IMR-90 (cell line): Measurements from ENCODE around the gene SGK2. TPM values are rescaled to one million over a fixed set of nuclear protein-coding genes. Genes with fewer than 3 reads are reported as not detected.

Experiments used
- ATAC-seq: fragments of 200-7000 bp; cut with Tn5 transposase; 2 replicates; pipeline ENCODE4 v1.9.1; 2020; ENCODE audit warnings: low read depth, mild to moderate bottlenecking, moderate library complexity
- BruUV-seq: library from RNA; stranded (reverse); fragments of 400-500 nt; replicated peaks from 2 replicates; lab custom pipeline; 2021; lab: Mats Ljungman, UMichigan
- CTCF ChIA-PET: fragments of 300-600 bp; formaldehyde crosslinking; extraction: SDS; loops from one replicate; lab custom pipeline; 2021; ENCODE audit warnings: antibody characterized with exemption; lab: Yijun Ruan, JAX
- POLR2A ChIA-PET: fragments of 300-600 bp; sonication (Branson Sonifier 250); formaldehyde crosslinking; loops from one replicate; lab custom pipeline; 2022; ENCODE audit warnings: antibody characterized with exemption; ENCODE audit not compliant: unreplicated experiment; lab: Charles Lee
- DNase-seq: peaks from one replicate; pipeline ENCODE4 v3.0.0; 2013
- H2AFZ ChIP-seq: replicated peaks from 2 replicates; pipeline ENCODE3; 2013; ENCODE audit warnings: low read length, mild to moderate bottlenecking; ENCODE audit not compliant: poor library complexity
- H2AK5ac ChIP-seq: 2 replicates; pipeline ENCODE4 v1.6.1; 2013; ENCODE audit warnings: low read depth, low read length, inconsistent platforms
- H2AK9ac ChIP-seq: replicated peaks from 2 replicates; pipeline ENCODE3; 2013; ENCODE audit warnings: mild to moderate bottlenecking, low read depth, low read length, moderate library complexity; ENCODE audit not compliant: poor library complexity
- H2BK120ac ChIP-seq: 2 replicates; pipeline ENCODE4 v1.6.1; 2013; ENCODE audit warnings: low read depth, low read length, inconsistent platforms
- H2BK15ac ChIP-seq: 3 replicates; pipeline ENCODE4 v1.6.1; 2013; ENCODE audit warnings: low read depth, low read length, inconsistent platforms
- H2BK20ac ChIP-seq: 2 replicates; pipeline ENCODE4 v1.6.1; 2013; ENCODE audit warnings: low read depth, mild to moderate bottlenecking, inconsistent platforms, low read length, moderate library complexity
- H2BK5ac ChIP-seq: 2 replicates; pipeline ENCODE4 v1.6.1; 2013; ENCODE audit warnings: mild to moderate bottlenecking, low read depth, low read length, inconsistent platforms; ENCODE audit not compliant: poor library complexity, severe bottlenecking
- H3K14ac ChIP-seq: replicated peaks from 2 replicates; pipeline ENCODE4 v1.6.1; 2013; ENCODE audit warnings: low read depth, low read length, inconsistent platforms
- H3K18ac ChIP-seq: 2 replicates; pipeline ENCODE4 v1.6.1; 2013; ENCODE audit warnings: low read depth, low read length, control low read depth
- H3K23ac ChIP-seq: 2 replicates; pipeline ENCODE4 v1.6.1; 2013; ENCODE audit warnings: low read depth, low read length, inconsistent platforms
- H3K27ac ChIP-seq: 2 replicates; pipeline ENCODE4 v1.5.1; 2013; ENCODE audit warnings: mild to moderate bottlenecking, control low read depth, low read length; ENCODE audit not compliant: insufficient read depth
- H3K27me3 ChIP-seq: 2 replicates; pipeline ENCODE4 v1.6.1; 2013; ENCODE audit warnings: low read length; ENCODE audit not compliant: control insufficient read depth, insufficient read depth
- H3K36me3 ChIP-seq: 2 replicates; pipeline ENCODE4 v1.6.1; 2013; ENCODE audit warnings: low read length, mixed read lengths; ENCODE audit not compliant: control insufficient read depth, insufficient read depth
- H3K4ac ChIP-seq: 2 replicates; pipeline ENCODE4 v1.6.1; 2013; ENCODE audit warnings: low read depth, low read length, inconsistent platforms
- H3K4me1 ChIP-seq: 2 replicates; pipeline ENCODE4 v1.6.1; 2013; ENCODE audit warnings: low read length, mixed read lengths; ENCODE audit not compliant: control insufficient read depth, insufficient read depth
- H3K4me2 ChIP-seq: 2 replicates; pipeline ENCODE4 v1.6.1; 2013; ENCODE audit warnings: low read depth, mild to moderate bottlenecking, control low read depth, low read length, moderate library complexity
- H3K4me3 ChIP-seq: 2 replicates; pipeline ENCODE4 v1.5.1; 2013; ENCODE audit warnings: low read depth, mild to moderate bottlenecking, control low read depth, low read length, moderate library complexity; ENCODE audit not compliant: insufficient read depth
- H3K56ac ChIP-seq: 2 replicates; pipeline ENCODE4 v1.6.1; 2013; ENCODE audit warnings: low read length, inconsistent platforms; ENCODE audit not compliant: insufficient read depth; ENCODE audit errors: extremely low read depth
- H3K79me1 ChIP-seq, 2 experiments: 2 replicates each; pipeline ENCODE4 v1.6.1; 2013; ENCODE audit warnings: low read length in 2 of 2, inconsistent platforms in 1 of 2, low read depth in 1 of 2
- H3K9ac ChIP-seq: 2 replicates; pipeline ENCODE4 v1.6.1; 2013; ENCODE audit warnings: low read depth, low read length, control low read depth
- H3K9me1 ChIP-seq: 2 replicates; pipeline ENCODE4 v1.6.1; 2013; ENCODE audit warnings: low read length, inconsistent platforms; ENCODE audit not compliant: insufficient read depth
- H3K9me3 ChIP-seq: 2 replicates; pipeline ENCODE4 v1.6.1; 2013; ENCODE audit warnings: low read length; ENCODE audit not compliant: control insufficient read depth, insufficient read depth
- H4K20me1 ChIP-seq: 2 replicates; pipeline ENCODE4 v1.6.1; 2013; ENCODE audit warnings: low read length, inconsistent platforms; ENCODE audit not compliant: insufficient read depth
- H4K5ac ChIP-seq: 2 replicates; pipeline ENCODE4 v1.6.1; 2013; ENCODE audit warnings: mild to moderate bottlenecking, low read depth, low read length, control low read depth
- H4K8ac ChIP-seq, 2 experiments: 2 replicates each; pipeline ENCODE4 v1.6.1; 2013; ENCODE audit warnings: low read depth in 2 of 2, low read length in 2 of 2, control low read depth in 1 of 2, inconsistent platforms in 1 of 2
- H4K91ac ChIP-seq: 2 replicates; pipeline ENCODE4 v1.6.1; 2013; ENCODE audit warnings: low read depth, low read length, inconsistent platforms; ENCODE audit not compliant: insufficient read depth
- CEBPB ChIP-seq: IDR thresholded peaks from 2 replicates; pipeline ENCODE4 v1.6.1; 2012; ENCODE audit warnings: low read depth, low read length, improper control_type of control experiment
- NFE2L2 ChIP-seq: fragments of 150-350 bp; IDR thresholded peaks from 2 replicates; pipeline ENCODE4 v1.6.1; 2016; ENCODE audit warnings: low read depth, mild to moderate bottlenecking, low read length
- RCOR1 ChIP-seq: IDR thresholded peaks from 2 replicates; pipeline ENCODE4 v1.6.1; 2012; ENCODE audit warnings: mild to moderate bottlenecking, low read length, improper control_type of control experiment; ENCODE audit not compliant: insufficient replicate concordance
- dilution Hi-C: fragments of 300-500 bp; cut with HindIII; formaldehyde crosslinking; loops from one replicate; pipeline ENCODE4 v1.14.3; 2018; ENCODE audit warnings: low sequenced_read_pairs; ENCODE audit not compliant: unreplicated experiment
- in situ Hi-C: fragments of 300-500 bp; cut with MboI; formaldehyde crosslinking; loops from 3 replicates; pipeline ENCODE4 v1.14.3; 2019; ENCODE audit warnings: low sequenced_read_pairs, inconsistent platforms, mixed read lengths
- intact Hi-C: fragments of 100-400 bp; cut with micrococcal nuclease; formaldehyde crosslinking; loops from 2 replicates; pipeline ENCODE4 v1.10.0; 2022
- polyA plus RNA-seq, 3 experiments: library from polyadenylated mRNA; depleted of rRNA; stranded (reverse); fragments of >200 nt; gene quantifications; 2 replicates each; pipeline ENCODE4 v1.2.3, GENCODE V29; 2012; ENCODE audit warnings: low replicate concordance in 1 of 3
- total RNA-seq: library from RNA; depleted of rRNA; stranded (reverse); fragments of >200 nt; gene quantifications from 2 replicates; pipeline ENCODE4 v1.2.3, GENCODE V29; 2012

Gene SGK2
- total and polyA plus RNA-seq, 2 of the 4 experiments (the other 2 are of a cell fraction) = under 0.01 to 0.10 TPM

DNA sequence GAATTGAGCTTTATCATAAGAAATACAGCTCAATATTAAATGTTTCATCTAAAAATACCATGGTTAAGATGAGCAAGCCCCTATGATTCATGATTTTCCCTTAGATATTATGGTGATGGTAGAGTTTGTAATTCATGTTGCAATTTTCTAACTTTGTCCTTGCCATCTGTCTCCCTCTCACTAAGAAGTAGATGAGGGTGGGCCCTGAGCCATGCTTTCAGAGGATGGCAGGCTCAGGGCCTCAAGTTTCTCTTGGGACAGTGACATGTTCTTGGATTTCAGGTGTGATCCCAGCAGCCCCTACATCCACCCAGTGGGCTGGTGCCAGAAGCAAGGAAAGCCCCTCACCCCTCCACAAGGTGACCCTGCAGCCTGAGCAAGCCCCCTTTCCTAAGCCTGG lies 25.8 kb upstream of the SGK2 start:
- in situ Hi-C loops = loop anchor here (10.0 kb wide), 1 partner anchor 162 kb away; no protein-coding TSS in a partner anchor

More for the DNA sequence above, 25.8 kb upstream of the SGK2 start:
- Histone ChIP-seq H3K4me1 (peaks cover 3% of the 10 kb centered on the region; the same call in 1 of the 2 replicates), H2BK120ac (no peak overlapping the region), H4K20me1 (no peaks in the 10 kb centered on the region), H3K4ac (no peak overlapping the region), H3K9ac (no peak overlapping the region), H3K23ac (no peak overlapping the region), H2AFZ (no peak overlapping the region), H3K27ac (no peak overlapping the region), H3K79me1 (no peaks in the 10 kb centered on the region), H2BK20ac (no peak overlapping the region), H2AK5ac (no peak overlapping the region), H3K9me3 (no peaks in the 10 kb centered on the region), H3K18ac (no peak overlapping the region), H2AK9ac (no peak overlapping the region), H3K27me3 (peaks cover 4% of the 10 kb centered on the region; the same call in 1 of the 2 replicates), H3K4me3 (no peak overlapping the region), H4K91ac (no peak overlapping the region), H3K14ac (no peak overlapping the region), H2BK15ac (no peak overlapping the region), H2BK5ac (no peak overlapping the region), H3K36me3 (peaks cover 6% of the 10 kb centered on the region), H3K4me2 (no peak overlapping the region), H3K56ac (no peak overlapping the region), H3K9me1 (no peaks in the 10 kb centered on the region; the same call in none of the 2 replicates), H4K5ac (no peak overlapping the region), H4K8ac (no peak overlapping the region)
- BruUV-seq = no TSS peak
- DNase-seq = peak; percentile 55
- ChIA-PET POLR2A (no interaction called here), CTCF (no interaction called here)
- TF ChIP-seq NFE2L2 (no peak), RCOR1 (no peak), CEBPB (peak; percentile 72)
- intact Hi-C loops (no loop called here), dilution Hi-C loops (no loop called here)
- ATAC-seq = peak; percentile 55
